NCI-H1694 (cell line): ENCODE results near the gene SLC35F4.
"Not testable (repeated sequence)": the region's sequence is repeated elsewhere in the genome, so short reads cannot be mapped to it uniquely, and the experiment has no call there.

ENCODE experiments used
- DNase-seq: peaks from one replicate; lab custom pipeline; 2025; lab: John Stamatoyannopoulos, UW

Gene SLC35F4

GRCh38 chr14:57865403-57866198, at the start of gene SLC35F4:
Gene SLC35F4 (minus strand): TSS chr14:57866092.
- no peak for DNase-seq

- no peak for DNase-seq
Observed at GRCh38 chr14:57909626-57910025, 43.7 kb upstream of the SLC35F4 start.

DNA sequence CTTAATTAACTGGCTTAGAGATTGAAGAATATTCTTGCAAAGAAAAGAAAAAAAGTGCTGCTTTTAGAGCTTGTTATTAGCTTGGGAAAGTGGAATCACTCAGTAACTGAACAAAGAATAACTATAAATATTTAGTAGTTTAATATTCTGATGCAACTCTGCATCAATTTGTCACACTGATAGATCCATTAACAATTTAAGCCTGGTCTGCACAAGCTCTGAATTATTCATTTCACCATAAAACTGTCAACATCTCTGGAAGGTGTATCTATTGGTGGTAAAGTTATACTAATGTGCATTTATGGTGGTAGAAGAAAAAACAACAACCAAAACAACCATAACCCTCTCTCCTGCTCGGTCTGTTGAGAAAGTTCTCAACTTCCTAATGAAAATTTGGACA, 38.1 kb upstream of the SLC35F4 start:
- DNase-seq: no peak

GRCh38 chr14:57898837-57899572, 33.1 kb upstream of the SLC35F4 start:
- no peak for DNase-seq

GRCh38 chr14:57897144-57897748, 31.4 kb upstream of the SLC35F4 start:
- DNase-seq: no peak

DNA sequence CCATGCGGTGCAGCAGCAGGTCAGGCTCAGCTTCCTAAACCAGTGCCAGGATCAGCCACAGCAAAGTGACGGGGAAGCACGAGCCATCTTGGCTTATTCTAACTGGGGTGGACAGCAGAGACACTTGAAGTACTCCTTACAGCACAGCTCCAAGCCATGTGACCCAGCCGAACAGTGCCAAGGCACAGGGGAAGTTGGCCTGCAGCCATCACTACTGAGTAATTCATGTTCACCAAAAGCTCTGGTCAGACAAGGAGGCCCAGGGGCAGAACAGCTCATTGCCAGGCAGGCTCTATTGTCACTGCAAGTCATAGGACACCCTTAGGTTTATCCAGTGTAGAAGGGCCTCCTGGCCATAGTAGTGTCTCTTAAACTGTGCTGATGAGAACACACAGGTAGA, 23.4 kb upstream of the SLC35F4 start:
- no peak for DNase-seq

- peak; percentile 16 for DNase-seq
Observed at GRCh38 chr14:57884175-57884574, 18.3 kb upstream of the SLC35F4 start.

- no peak for DNase-seq
Observed at GRCh38 chr14:57883061-57883460, 17.2 kb upstream of the SLC35F4 start.

GRCh38 chr14:57879516-57879915, 13.6 kb upstream of the SLC35F4 start:
- DNase-seq: no peak

- no peak for DNase-seq
Observed at GRCh38 chr14:57875985-57876384, 10.1 kb upstream of the SLC35F4 start.

- DNase-seq: no peak
Observed at GRCh38 chr14:57875296-57875695, 9.4 kb upstream of the SLC35F4 start.

DNA sequence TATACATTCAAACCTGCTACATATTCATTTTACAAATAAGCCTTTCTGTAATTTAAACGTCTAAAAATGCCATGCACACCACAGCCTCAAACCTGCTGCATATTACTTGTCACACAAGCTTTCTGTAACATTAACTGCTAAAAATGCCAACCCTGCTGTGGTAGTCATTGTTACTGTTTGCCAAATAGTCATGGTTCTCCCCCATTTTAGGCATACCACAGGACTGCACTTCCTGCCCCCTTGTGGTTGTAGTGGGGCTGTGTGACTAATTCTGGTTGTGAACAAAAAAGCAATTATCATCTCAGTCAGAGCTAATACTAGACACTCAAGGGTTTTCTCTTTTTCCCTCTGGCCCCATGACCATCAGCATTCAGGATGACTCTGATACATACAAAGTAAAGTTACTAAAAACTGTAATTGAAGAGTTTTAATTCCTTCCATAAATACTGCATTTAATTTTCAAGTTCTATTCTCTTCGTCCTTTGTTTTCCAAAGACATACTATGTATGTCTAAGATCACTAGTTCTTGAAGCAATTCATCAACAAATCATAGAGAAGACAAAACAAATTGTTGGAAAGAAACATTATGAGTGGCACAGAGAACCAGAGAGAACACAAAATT, 5.7 kb upstream of the SLC35F4 start:
- DNase-seq: peak; percentile 67

DNA sequence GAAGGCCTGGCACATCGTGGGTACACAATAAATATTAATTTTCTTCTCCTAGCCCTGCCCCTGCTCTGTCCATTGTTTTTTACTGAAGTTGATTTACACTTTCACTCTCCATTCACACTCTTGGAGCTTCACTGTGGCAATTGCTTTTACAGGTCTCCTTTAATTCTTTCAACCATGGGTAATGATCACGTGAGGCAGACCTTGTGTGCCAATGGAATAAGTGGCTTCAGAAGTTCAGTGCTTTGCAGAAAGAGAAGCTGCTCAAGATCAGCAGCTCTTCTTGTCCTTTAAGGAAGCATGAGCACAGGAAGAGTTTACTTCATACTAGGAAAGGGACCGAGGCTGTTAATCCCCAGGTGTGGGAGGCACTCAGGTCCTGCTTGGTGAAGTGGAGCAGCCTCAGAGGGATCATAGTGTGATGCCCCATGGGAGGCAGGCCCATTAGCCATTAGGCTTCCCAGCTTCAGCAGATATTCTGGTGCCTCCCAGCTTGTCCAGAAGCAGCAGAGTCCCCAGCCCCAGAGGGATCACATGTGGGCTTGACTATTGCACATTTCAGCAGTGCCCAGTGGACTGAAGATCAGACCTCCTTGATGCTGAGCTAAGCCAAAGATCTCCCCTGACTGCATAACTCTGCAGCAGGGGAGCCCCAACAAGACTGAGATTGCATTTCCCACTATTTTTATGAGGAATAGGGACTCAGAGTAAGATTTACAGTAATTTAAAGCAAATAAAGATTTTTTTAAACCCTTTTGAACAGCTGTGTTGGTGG, 5.0 kb upstream of the SLC35F4 start:
- no peak for DNase-seq

DNA sequence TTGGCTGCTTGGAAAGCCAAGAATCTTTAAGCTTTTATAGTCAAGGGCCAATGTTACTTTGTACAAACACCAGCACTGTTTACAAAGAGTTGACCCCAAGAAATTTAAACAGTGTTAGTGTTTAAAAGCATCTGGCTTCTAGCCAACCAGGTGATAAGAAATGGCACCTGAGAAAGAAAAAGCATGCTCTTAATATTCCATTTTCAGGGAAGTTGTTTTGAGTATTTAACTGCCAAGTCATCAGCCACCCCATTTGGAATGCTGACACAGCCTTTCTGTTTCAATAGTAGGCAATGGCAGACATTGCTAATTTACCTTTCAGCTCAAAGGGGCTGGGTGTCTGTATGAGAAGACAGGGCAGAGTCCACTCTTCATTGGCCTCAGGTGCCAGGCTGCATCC, 3.7 kb upstream of the SLC35F4 start:
- no peak for DNase-seq

DNA sequence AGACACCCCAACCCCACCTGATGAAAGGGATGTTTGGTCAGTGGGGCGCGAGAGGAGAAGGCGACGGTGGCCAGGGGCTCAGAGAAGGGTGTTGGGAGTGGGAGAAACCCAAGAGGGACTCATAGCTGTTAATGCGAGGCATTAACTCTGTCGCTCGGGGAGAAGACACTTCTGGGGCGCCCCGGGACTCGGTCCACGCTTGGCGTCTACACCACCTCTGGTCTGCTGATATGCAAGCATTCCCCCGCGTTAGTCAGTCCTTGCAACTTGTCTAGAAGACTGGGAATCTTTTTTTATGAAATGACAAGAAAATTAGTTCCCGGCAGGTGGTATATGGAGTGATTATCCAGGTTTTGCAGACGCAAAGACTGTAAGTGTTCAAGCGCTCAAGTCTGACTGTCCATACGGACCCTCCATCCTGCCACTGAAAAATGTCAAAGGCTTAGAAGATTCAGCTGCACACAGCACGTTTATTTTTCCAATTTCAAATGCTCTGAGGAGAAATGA, 360 bp upstream of the SLC35F4 start:
- no peak for DNase-seq

DNA sequence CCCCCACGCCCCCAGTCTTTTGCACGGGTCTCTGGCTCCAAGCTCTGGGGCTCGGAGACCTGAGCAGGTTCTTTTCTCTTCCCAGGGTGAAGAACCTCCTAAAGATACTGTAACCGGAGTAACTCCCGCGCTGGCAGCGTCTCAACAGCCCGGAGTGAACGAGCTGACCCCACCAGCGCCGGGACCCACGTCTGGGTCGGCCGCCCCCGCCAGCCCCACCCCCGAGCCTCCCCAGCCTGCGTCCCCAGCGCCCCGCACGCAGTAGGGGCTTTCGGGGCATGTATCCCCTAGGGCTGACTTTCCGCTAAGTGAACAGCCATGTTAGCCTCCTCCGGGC, 858 bp downstream of the SLC35F4 start:
- DNase-seq: no peak

GRCh38 chr14:57864659-57865058, 1.2 kb downstream of the SLC35F4 start:
- no peak for DNase-seq

GRCh38 chr14:57863471-57863870, 2.4 kb downstream of the SLC35F4 start:
- DNase-seq: peak; percentile 42

DNA sequence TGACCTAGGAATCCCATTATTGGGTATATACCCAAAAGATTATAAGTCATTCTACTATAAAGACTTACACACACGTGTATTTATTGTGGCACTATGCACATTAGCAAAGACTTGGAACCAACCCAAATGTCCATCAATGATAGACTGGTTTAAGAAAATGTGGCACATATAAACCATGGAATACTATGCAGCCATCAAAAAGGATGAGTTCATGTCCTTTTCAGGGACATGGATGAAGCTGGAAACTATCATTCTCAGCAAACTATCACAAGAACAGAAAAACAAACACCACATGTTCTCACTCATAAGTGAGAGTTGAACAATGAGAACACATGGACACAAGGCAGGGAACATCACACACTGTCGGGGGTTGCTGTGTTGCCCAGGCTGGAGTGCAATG, 10.2 kb downstream of the SLC35F4 start:
- DNase-seq: not testable (repeated sequence)

GRCh38 chr14:57854571-57854970, 11.3 kb downstream of the SLC35F4 start:
- DNase-seq: no peak

GRCh38 chr14:57851354-57851753, 14.5 kb downstream of the SLC35F4 start:
- DNase-seq: no peak

DNA sequence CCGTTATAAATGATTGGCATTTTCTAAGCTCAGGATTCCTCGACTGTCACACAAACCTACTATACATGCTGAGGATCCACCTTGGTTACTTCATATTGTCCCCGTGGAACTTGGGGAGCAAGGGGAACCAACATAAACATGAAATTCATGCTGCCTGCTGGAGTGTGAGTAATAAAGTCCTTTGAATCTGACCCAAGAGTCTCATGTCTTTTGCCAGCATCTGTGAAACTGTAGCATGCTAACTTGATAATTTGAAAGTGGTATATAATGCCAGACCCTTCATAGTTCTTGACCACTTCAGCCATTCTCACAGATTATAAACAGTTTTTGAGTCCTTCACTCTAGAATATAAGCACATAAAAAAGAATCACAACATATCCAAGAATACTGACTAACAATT, 17.1 kb downstream of the SLC35F4 start:
- no peak for DNase-seq
